ENCODE measurements around the gene HEATR5A. TPM values are rescaled to one million over a fixed set of nuclear protein-coding genes. Genes with fewer than 3 reads are reported as not detected.

The HEATR5A gene
- total and polyA plus RNA-seq, 9 of the 15 experiments (the other 6 are each of a cell fraction or from before 2014, with no cell fraction given), result 8.0 to 50.9 (median 23.0) TPM

- Histone ChIP-seq H4K20me1 (replicated peaks; ENCODE audit: control insufficient read depth, insufficient read depth, low read length) (no peaks in the 10 kb centered on the region; the same call in 1 of the 2 replicates), H3K9ac (ENCODE audit: insufficient read depth in 1 of 2, low read depth in 2 of 2, low read length in 2 of 2) (no peak overlapping the region), H3K27me3 (ENCODE audit: control insufficient read depth in 2 of 2, insufficient read depth in 2 of 2, low read length in 2 of 2) (no peaks in the 10 kb centered on the region), H3K4me3 (no peak overlapping the region), H3K36me3 (ENCODE audit: control insufficient read depth, insufficient read depth, low read length) (no peaks in the 10 kb centered on the region), H3K9me1 (ENCODE audit: control insufficient read depth, insufficient read depth, low read length) (no peaks in the 10 kb centered on the region), H3K9me3 (replicated peaks; ENCODE audit: control insufficient read depth, insufficient read depth, low read depth, low read length) (no peaks in the 10 kb centered on the region), H3K4me2 (ENCODE audit: insufficient read depth, low read length) (no peak overlapping the region), H3K4me1 (replicated peaks in 1 of 2; ENCODE audit: control insufficient read depth in 2 of 2, insufficient read depth in 2 of 2, low read length in 2 of 2) (peaks cover 0 to 3% of the 10 kb centered on the region in 2 experiments; a peak in 3 of 5 replicates), H2AFZ (ENCODE audit: low read depth, low read length) (no peak overlapping the region), H3K79me2 (ENCODE audit: control insufficient read depth, insufficient read depth, low read length) (peaks cover 23% of the 10 kb centered on the region), H3K27ac (ENCODE audit: extremely low read depth, low read depth, low read length) (no peak overlapping the region)
- BruUV-seq (replicated peaks), result no TSS peak
- DNase-seq (ENCODE audit: extremely low read depth in 1 of 4, low spot score in 3 of 4) (no peak), FAIRE-seq (no peak), ATAC-seq (no peak)
- intact Hi-C loops (cut with micrococcal nuclease), result no loop called here
- CTCF ChIA-PET (ENCODE audit: low intra/inter-chr PET ratio), result interaction anchor here (0.5 kb wide), 1 partner anchor 447 kb away, joined by 3 read pairs; no protein-coding TSS in a partner anchor
- in situ Hi-C loops (cut with MboI), result no loop called here
- 92% methylated on average over 1 of the region's 1 CpG for WGBS (ENCODE audit: insufficient coverage, low coverage, missing lambda C conversion rate)
- no peak for TF ChIP-seq RNF2 (IDR thresholded peaks at IDR 0.05)
- TF ChIP-seq, protein P1, sequence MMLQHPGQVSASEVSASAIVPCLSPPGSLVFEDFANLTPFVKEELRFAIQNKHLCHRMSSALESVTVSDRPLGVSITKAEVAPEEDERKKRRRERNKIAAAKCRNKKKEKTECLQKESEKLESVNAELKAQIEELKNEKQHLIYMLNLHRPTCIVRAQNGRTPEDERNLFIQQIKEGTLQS (IDR thresholded peaks at IDR 0.05), result no peak
- TF ChIP-seq, protein P1 (CRISPR knock-in tag; conservative IDR thresholded peaks at IDR 0.05), result no peak
- TF ChIP-seq TFAM (CRISPR knock-in tag; conservative IDR thresholded peaks at IDR 0.05), result no peak
- no peak for TF ChIP-seq SAFB (IDR thresholded peaks at IDR 0.05; ENCODE audit: borderline replicate concordance, low read depth, low read length)
- no peak for TF ChIP-seq ZBTB33 (CRISPR knock-in tag; IDR thresholded peaks at IDR 0.05)
- TF ChIP-seq SETDB1 (IDR thresholded peaks at IDR 0.05; ENCODE audit: low read length), result no peak
- TF ChIP-seq TCF7 (IDR thresholded peaks at IDR 0.05; ENCODE audit: borderline replicate concordance), result no peak
- no peak for TF ChIP-seq ARID1B (IDR thresholded peaks at IDR 0.05)
- no peak for TF ChIP-seq NFE2 (IDR thresholded peaks at IDR 0.05; ENCODE audit: low read depth)
- no peak for TF ChIP-seq PML (IDR thresholded peaks at IDR 0.05; ENCODE audit: low read length)
- TF ChIP-seq, protein P2, sequence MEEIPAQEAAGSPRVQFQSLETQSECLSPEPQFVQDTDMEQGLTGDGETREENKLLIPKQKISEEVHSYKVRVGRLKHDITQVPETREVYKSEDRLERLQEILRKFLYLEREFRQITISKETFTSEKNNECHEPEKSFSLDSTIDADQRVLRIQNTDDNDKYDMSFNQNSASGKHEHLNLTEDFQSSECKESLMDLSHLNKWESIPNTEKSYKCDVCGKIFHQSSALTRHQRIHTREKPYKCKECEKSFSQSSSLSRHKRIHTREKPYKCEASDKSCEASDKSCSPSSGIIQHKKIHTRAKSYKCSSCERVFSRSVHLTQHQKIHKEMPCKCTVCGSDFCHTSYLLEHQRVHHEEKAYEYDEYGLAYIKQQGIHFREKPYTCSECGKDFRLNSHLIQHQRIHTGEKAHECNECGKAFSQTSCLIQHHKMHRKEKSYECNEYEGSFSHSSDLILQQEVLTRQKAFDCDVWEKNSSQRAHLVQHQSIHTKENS (CRISPR knock-in tag; IDR thresholded peaks at IDR 0.05), result no peak
- TF ChIP-seq NR2C1 (IDR thresholded peaks at IDR 0.05), result no peak
- TF ChIP-seq NR2C1 (tag; IDR thresholded peaks at IDR 0.05), result no peak
- POLR2A ChIA-PET, result no interaction called here
Measured at GRCh38 chr14:31408421-31408820, 11.9 kb downstream of the HEATR5A start.
